Stimulated activated CD4-positive, alpha-beta T cell treated with anti-CD3 and anti-CD28 coated beads, Interleukin-15, amount 100 ng/mL, for 24 hours (primary cell): ENCODE results near the gene SBNO2.

Experiments
- DNase-seq: peaks from one replicate; pipeline ENCODE4 v3.0.0-alpha.2; 2020

SBNO2 gene

GRCh38 chr19:1167687-1168571, 6.1 kb downstream of the SBNO2 start:
- DNase-seq, result no peak

- no peak for DNase-seq
These were observed 7.0 kb downstream of the SBNO2 start for GRCh38 chr19:1166872-1167573.

DNA sequence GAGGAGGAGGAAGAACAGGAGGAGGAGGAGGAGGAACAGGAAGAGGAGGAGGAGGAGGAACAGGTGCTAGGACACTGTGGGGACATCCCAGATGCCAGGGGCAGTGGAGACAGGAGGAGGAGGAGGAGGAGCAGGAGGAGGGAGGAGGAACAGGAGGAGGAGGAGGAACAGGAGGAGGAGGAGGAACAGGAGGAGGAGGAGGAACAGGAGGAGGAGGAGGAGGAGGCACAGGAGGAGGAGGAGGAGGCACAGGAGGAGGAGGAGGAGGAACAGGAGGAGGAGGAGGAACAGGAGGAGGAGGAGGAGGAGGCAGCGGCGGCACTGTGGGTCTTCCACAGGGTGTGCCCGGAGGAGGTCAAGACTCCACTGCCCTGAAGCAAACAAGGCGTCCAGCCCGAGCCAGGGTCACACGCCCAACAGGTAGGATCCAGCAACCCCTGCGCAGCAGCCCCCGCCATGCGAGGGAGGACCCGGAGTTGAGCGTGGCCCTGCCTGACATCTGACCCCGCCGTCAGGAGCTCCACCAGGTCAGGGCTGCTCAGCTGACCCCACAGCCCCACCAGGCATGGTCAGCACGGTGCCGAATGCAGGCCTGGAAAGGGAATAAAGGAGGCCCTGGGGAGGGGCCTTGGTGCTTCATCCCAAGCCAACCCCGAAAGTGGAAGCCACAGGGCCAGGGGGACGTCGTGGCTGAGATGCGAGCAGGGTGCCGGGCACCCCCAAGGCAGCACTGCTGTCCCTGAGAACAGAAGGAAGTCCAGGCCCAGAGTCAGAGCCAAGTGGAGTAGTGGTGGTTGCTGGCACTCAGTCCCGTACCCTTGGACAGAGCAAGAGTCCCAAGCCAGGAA, 9.2 kb downstream of the SBNO2 start:
- DNase-seq, result no peak

GRCh38 chr19:1163934-1164683, 10.0 kb downstream of the SBNO2 start:
- no peak for DNase-seq

DNA sequence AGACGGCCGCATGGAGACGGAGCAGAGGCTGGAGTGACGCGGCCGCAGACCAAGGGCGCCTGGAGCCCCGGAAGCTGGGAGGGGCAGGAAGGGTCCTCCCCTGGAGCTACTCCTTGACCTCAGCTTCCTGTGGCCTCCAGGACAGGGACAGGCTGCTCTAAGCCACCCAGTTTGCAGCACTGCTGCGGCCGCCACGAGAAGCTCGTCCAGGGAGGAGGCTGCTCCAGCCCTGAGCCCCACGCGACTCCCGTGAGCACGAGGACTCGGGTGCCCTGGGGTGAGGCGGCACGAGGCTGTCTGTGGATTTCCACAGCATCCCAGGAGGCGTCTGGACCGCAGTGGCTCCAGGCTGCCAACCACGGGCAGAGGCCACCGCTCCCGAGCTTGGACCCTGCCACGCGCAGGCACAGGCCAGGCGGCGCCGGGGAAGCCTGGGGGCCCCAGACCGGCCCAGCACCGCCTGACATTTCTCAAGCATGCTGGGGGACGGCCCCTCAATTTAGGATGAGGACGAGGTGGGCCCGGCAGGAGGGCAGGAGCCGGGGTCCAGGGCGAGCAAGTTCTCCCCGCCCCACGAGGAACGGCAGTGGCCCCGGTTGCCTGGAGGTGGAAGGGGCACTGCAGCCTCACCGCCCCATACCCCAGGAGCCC, 10.7 kb downstream of the SBNO2 start:
- no peak for DNase-seq

- DNase-seq, result no peak
These were observed 11.4 kb downstream of the SBNO2 start for GRCh38 chr19:1162404-1163282.

GRCh38 chr19:1161716-1162115, 12.4 kb downstream of the SBNO2 start:
- no peak for DNase-seq

DNA sequence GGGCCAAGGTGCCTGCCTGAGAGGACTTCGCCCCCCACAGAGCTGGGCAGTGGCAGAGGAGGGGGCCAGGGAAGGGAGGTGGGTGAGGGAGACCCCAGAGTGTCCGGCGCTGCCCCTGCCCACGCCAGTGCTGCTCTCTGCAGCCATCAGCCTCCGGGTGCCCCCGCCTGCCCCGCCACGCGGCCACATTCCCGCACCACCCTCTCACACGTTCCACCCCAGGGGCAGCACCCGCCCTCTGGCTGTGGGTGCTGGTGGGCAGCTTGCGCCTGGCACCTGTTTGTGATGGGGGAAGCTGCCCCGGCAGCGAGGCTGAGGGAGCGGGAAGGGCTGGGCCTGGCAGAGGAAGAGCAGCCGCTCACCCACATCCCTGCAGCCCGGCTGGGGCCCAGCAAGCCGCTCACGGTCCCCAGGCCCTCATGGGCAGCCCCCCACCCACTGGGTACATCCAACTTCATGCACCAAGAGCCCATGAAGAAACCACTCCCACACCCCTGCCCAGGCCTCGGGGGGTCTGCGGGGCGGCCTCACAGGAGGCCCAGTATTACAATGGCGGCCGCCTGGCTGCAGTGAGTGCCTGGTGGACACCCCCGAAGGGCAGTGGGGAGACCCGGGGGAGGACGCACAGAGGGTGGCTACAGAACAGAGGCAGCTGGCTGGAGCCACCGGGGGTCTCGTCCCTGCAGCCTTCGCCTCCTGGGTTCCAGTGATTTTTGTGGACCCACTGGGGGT, 14.0 kb downstream of the SBNO2 start:
- DNase-seq, result no peak

GRCh38 chr19:1158885-1159448, 15.1 kb downstream of the SBNO2 start:
- no peak for DNase-seq

DNA sequence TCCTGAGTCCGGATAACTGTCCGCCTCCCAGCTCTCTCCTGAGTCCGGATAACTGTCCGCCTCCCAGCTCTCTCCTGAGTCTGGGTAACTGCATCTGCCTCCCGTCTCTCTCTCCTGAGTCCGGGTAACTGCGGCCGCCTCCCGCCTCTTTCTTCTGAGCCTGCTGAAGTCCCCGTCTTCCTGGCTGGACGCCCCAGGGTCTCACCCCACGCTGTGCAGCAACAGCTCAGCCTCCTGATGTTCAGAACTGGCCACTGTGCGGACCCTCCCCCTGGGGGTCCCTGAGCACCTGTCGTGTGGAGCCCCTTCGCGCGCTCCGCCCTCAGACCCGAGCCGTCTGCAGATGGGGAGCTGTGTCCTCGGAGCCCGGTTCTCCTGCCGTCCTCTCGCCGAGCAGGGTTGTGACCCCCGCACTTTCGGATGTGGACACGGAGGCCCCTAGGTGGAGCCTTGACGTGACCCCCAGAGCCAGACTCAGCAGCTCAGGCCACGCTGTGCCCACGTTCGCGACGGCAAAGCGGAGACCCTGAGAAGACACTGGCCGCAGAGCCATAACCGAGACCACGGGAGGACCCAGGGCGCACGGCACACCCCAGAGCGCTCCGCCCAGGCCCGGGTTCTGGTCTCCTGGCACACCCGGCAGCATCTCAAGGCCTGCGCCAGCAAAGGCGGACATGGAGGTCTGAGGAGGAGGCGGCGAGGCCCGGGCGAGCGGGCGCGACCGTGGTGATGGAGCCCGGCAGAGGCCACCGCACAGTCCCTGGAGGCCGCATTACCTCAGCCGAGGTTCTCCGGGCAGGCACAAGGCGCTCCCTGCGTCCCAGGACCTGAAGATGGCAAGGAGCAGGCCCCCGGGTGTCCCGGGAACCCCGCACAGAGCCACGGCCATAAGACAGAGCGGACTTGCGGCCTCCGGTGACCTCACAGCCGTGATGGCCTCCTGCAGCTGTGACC, 15.9 kb downstream of the SBNO2 start:
- no peak for DNase-seq

GRCh38 chr19:1156830-1157615, 17.0 kb downstream of the SBNO2 start:
- DNase-seq, result no peak

- DNase-seq, result no peak
These were observed 17.7 kb downstream of the SBNO2 start for GRCh38 chr19:1156305-1156801.

DNA sequence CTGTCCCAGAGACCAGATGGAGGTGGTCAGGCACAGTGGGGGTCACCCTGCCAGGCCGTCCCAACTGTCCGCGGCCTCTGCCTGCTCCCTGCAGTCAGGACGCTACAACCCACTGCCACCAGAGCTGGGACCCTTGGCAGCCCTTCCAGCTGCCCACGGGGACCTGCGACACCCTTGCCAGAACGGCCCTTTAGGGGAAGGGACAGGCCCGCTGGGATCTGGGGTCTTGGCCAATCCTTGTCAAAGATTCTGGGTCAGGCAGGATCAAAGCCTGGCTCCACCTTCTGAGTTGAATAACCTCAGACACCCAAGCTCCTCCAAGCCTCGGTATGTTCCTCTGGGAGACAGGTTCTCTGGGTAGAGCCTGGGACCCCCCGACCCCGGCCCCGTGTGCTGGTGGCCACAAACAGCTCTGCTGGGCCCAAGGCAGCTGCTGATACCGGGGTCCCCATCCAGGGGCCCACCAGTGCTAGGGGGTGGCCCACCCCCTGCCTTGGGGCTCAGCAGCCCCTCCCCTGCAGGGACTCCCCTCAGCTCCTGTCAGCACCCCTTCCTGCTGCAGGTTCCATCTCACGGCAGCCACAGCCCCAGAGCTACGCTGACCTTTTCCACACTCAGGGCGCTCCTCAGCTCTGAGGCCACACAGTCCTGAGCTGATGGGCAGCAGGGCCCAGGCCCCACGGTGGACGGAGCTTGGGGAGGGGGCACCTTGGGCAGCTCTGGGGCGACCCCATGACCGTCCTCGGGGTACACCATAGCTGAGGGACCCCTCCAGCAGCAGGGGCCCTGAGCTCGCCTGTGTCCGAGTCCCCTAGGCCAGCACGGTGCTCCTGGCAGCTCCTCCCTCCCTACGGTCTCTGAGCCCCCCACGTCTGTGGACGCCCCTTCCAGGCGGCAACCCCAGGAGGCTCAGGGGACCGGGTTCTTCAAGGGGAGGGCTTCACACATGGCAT, 18.4 kb downstream of the SBNO2 start:
- no peak for DNase-seq

DNA sequence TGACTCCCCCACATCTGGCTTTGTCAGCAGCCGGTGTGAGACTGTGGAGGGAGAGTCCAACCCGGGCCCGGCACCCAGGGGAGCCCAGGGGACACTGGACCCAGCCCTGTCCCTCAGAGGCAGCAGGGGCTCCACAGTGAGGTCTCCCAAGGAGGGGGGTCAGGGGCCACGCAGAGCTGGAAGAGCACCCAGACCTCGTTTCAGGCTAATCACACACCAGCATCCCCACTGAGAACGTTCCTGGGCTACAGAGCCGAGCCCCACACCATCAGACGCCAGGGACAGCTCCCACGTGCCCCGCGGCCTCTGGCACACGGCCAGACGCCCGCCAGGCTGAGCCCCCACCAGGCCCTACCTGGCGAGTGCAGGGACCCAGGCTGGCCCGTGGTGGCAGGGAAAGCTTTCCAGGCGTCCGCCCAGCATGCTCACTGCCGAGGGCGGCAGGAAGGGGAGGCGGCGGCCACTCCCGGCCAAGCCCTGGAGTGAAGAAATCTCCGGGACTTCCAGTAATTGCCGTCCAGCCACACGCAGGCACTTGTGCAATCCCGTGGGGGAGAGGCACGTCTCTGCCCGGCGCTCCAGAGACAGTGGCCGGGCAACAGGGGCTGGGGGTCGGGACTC, 19.2 kb downstream of the SBNO2 start:
- DNase-seq, result no peak

- DNase-seq, result no peak
These were observed 20.0 kb downstream of the SBNO2 start for GRCh38 chr19:1153891-1154730.
